Measurements from ENCODE around the gene ZEB2. TPM values are rescaled to one million over a fixed set of nuclear protein-coding genes. Genes with fewer than 3 reads are reported as not detected.

ZEB2 gene
- total and polyA plus RNA-seq, 4 donors, result 7.6 to 39.6 (median 22.2) TPM

DNA sequence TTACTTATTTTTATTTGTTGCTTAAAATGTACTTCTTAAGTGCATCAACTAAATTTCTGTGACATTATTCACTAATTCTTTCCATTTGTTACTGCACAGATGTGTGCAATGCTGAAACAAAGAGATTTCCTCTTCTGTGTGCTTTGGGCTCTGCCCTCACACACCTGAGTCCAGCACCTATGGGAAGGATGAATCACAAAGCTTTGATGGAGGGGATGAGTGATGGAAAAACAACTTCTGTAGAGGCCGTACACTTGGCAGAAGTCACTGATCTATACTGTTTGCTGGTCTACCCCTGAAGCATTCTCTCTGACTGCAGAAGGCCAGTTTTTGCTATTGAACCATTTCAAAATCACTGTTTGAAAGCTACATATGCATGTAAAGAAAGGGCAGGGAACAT is 178.4 kb downstream of the ZEB2 start (continued):
- TF ChIP-seq, protein P1, sequence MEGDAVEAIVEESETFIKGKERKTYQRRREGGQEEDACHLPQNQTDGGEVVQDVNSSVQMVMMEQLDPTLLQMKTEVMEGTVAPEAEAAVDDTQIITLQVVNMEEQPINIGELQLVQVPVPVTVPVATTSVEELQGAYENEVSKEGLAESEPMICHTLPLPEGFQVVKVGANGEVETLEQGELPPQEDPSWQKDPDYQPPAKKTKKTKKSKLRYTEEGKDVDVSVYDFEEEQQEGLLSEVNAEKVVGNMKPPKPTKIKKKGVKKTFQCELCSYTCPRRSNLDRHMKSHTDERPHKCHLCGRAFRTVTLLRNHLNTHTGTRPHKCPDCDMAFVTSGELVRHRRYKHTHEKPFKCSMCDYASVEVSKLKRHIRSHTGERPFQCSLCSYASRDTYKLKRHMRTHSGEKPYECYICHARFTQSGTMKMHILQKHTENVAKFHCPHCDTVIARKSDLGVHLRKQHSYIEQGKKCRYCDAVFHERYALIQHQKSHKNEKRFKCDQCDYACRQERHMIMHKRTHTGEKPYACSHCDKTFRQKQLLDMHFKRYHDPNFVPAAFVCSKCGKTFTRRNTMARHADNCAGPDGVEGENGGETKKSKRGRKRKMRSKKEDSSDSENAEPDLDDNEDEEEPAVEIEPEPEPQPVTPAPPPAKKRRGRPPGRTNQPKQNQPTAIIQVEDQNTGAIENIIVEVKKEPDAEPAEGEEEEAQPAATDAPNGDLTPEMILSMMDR (IDR thresholded peaks at IDR 0.05; ENCODE audit: low read depth, low read length, missing input control), result no peak
- TF ChIP-seq RAD21 (IDR thresholded peaks at IDR 0.05) (no peak), YY1 (IDR thresholded peaks at IDR 0.05) (no peak), FOXA1 (IDR thresholded peaks at IDR 0.05) (no peak), FOXA2 (IDR thresholded peaks at IDR 0.05) (no peak)

DNA sequence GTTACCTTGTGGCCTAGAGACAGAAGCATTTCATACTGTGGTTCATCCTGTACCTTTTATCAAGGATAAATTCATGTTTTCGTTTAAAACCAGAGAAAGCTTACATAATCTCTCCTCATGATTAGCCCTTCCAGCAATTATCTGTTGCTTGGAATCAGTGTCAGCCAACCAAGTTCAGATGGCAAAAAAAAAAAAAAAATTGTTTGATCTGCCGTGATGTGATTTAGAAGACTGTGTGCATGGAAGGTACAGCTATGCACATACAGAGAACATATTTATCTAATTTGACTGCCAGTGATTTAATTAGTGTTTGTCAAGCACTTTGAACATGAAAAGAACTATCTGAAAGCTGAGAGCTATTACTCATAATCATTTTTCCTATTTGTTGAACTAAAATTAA is 180.9 kb downstream of the ZEB2 start:
- no peaks in the 10 kb centered on the region for H3K36me3 ChIP-seq (ENCODE audit: control insufficient read depth in 4 of 4, insufficient read depth in 3 of 4, low read depth in 1 of 4, low read length in 3 of 4)
- no peaks in the 10 kb centered on the region for H3K27me3 ChIP-seq (ENCODE audit: control insufficient read depth in 4 of 4, insufficient read depth in 4 of 4, low read length in 3 of 4)
- TF ChIP-seq FOXA2 (IDR thresholded peaks at IDR 0.05) (no peak), YY1 (IDR thresholded peaks at IDR 0.05) (no peak), SP1 (IDR thresholded peaks at IDR 0.05) (no peak), HNF4A (conservative IDR thresholded peaks at IDR 0.05) (no peak), GABPA (IDR thresholded peaks at IDR 0.05 in 1 of 2, conservative IDR thresholded peaks at IDR 0.05 in 1 of 2) (no peak), NR2F2 (IDR thresholded peaks at IDR 0.05) (no peak), EGR1 (IDR thresholded peaks at IDR 0.05; ENCODE audit: low read depth in 2 of 2) (no peak), RAD21 (IDR thresholded peaks at IDR 0.05) (no peak), HNF4G (IDR thresholded peaks at IDR 0.05) (no peak), TAF1 (conservative IDR thresholded peaks at IDR 0.05) (no peak), FOXA1 (IDR thresholded peaks at IDR 0.05) (no peak), RXRA (IDR thresholded peaks at IDR 0.05) (no peak), JUND (IDR thresholded peaks at IDR 0.05) (no peak)
- TF ChIP-seq, protein P2, sequence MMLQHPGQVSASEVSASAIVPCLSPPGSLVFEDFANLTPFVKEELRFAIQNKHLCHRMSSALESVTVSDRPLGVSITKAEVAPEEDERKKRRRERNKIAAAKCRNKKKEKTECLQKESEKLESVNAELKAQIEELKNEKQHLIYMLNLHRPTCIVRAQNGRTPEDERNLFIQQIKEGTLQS (IDR thresholded peaks at IDR 0.05), result no peak
- TF ChIP-seq, protein P1 (IDR thresholded peaks at IDR 0.05; ENCODE audit: low read depth, low read length, missing input control), result no peak
- TF ChIP-seq, protein P3, sequence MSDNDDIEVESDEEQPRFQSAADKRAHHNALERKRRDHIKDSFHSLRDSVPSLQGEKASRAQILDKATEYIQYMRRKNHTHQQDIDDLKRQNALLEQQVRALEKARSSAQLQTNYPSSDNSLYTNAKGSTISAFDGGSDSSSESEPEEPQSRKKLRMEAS (IDR thresholded peaks at IDR 0.05), result no peak
- TF ChIP-seq, protein P4, sequence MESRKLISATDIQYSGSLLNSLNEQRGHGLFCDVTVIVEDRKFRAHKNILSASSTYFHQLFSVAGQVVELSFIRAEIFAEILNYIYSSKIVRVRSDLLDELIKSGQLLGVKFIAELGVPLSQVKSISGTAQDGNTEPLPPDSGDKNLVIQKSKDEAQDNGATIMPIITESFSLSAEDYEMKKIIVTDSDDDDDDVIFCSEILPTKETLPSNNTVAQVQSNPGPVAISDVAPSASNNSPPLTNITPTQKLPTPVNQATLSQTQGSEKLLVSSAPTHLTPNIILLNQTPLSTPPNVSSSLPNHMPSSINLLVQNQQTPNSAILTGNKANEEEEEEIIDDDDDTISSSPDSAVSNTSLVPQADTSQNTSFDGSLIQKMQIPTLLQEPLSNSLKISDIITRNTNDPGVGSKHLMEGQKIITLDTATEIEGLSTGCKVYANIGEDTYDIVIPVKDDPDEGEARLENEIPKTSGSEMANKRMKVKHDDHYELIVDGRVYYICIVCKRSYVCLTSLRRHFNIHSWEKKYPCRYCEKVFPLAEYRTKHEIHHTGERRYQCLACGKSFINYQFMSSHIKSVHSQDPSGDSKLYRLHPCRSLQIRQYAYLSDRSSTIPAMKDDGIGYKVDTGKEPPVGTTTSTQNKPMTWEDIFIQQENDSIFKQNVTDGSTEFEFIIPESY (IDR thresholded peaks at IDR 0.05), result no peak
- TF ChIP-seq, protein P5, sequence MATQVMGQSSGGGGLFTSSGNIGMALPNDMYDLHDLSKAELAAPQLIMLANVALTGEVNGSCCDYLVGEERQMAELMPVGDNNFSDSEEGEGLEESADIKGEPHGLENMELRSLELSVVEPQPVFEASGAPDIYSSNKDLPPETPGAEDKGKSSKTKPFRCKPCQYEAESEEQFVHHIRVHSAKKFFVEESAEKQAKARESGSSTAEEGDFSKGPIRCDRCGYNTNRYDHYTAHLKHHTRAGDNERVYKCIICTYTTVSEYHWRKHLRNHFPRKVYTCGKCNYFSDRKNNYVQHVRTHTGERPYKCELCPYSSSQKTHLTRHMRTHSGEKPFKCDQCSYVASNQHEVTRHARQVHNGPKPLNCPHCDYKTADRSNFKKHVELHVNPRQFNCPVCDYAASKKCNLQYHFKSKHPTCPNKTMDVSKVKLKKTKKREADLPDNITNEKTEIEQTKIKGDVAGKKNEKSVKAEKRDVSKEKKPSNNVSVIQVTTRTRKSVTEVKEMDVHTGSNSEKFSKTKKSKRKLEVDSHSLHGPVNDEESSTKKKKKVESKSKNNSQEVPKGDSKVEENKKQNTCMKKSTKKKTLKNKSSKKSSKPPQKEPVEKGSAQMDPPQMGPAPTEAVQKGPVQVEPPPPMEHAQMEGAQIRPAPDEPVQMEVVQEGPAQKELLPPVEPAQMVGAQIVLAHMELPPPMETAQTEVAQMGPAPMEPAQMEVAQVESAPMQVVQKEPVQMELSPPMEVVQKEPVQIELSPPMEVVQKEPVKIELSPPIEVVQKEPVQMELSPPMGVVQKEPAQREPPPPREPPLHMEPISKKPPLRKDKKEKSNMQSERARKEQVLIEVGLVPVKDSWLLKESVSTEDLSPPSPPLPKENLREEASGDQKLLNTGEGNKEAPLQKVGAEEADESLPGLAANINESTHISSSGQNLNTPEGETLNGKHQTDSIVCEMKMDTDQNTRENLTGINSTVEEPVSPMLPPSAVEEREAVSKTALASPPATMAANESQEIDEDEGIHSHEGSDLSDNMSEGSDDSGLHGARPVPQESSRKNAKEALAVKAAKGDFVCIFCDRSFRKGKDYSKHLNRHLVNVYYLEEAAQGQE (IDR thresholded peaks at IDR 0.05), result no peak
- H3K9ac ChIP-seq (ENCODE audit: low read depth in 1 of 2, low read length in 2 of 2), result no peak overlapping the region
- no peaks in the 10 kb centered on the region for H3K9me3 ChIP-seq (ENCODE audit: control insufficient read depth in 4 of 4, low read length in 3 of 4)
- H3K27ac ChIP-seq (ENCODE audit: low read depth in 1 of 2, low read length in 2 of 2), result no peak overlapping the region
- no peak overlapping the region for H3K4me3 ChIP-seq (ENCODE audit: low read depth in 1 of 3, low read length in 3 of 3)
- WGBS, result 88% methylated on average over 2 of the region's 2 CpGs
- H3K4me1 ChIP-seq (ENCODE audit: control insufficient read depth in 4 of 4, insufficient read depth in 4 of 4, low read length in 3 of 4), result no peaks in the 10 kb centered on the region
- DNase-seq (ENCODE audit: low spot score), result no peak
